Esophagus muscularis mucosa (tissue), 4 donors: ENCODE measurements around the gene MLKL. TPM values are rescaled to one million over a fixed set of nuclear protein-coding genes. Genes with fewer than 3 reads are reported as not detected.
A peak's percentile ranks its signal among the peaks of the same experiment; 100 is the strongest.

Experiments
- DNase-seq: peaks from one replicate; pipeline ENCODE4 v3.0.0-alpha.2; 2017; ENCODE audit errors: extremely low spot score
- H3K27ac ChIP-seq, 4 donors: fragments of 200-600 bp; sonication (generic); replicated peaks in 1 of 4; 1 replicate in 3 of 4; 2 replicates in 1 of 4; pipeline ENCODE4 v1.5.1; 2016 to 2019; ENCODE audit warnings: mild to moderate bottlenecking in 1 of 4
- H3K27me3 ChIP-seq, 4 donors: fragments of 200-600 bp; sonication (generic); one replicate each; pipeline versions ENCODE4 v1.5.1 to v1.6.0; 2016 to 2019
- H3K36me3 ChIP-seq, 4 donors: fragments of 200-600 bp; sonication (generic); one replicate each; pipeline ENCODE4 v1.5.1; 2016 to 2019
- H3K4me1 ChIP-seq, 4 donors: fragments of 200-600 bp; sonication (generic); one replicate each; pipeline ENCODE4 v1.5.1; 2016 to 2019
- H3K4me3 ChIP-seq, 4 donors: fragments of 200-600 bp; sonication (generic); 1 replicate in 2 of 4; 2 replicates in 2 of 4; pipeline ENCODE4 v1.5.1; 2016 to 2019; ENCODE audit warnings: mild to moderate bottlenecking in 4 of 4, moderate library complexity in 1 of 4
- H3K9me3 ChIP-seq, 4 donors: fragments of 200-600 bp; sonication (generic); 1 replicate in 3 of 4; 2 replicates in 1 of 4; pipeline ENCODE4 v1.5.1; 2016 to 2019
- CTCF ChIP-seq, 3 experiments: fragments of 200-600 bp in 2 of 3; fragments of 450-650 bp in 1 of 3; sonication (generic) in 2 of 3; IDR thresholded peaks; one replicate each; pipeline ENCODE4 v1.5.1; 2017 to 2019; ENCODE audit warnings: antibody characterized with exemption in 3 of 3, mild to moderate bottlenecking in 2 of 3, moderate library complexity in 1 of 3
- EP300 ChIP-seq: sonication (generic); formaldehyde crosslinking; IDR thresholded peaks from one replicate; pipeline ENCODE4 v1.6.1; 2017; ENCODE audit warnings: antibody characterized with exemption
- POLR2A ChIP-seq: fragments of 450-650 bp; IDR thresholded peaks from one replicate; pipeline ENCODE4 v1.6.1; 2017; ENCODE audit warnings: antibody characterized with exemption, moderate library complexity, mild to moderate bottlenecking, low read depth
- POLR2AphosphoS5 ChIP-seq, 2 donors: sonication (generic); formaldehyde crosslinking; IDR thresholded peaks; one replicate each; pipeline ENCODE4 v1.6.1; 2017; ENCODE audit warnings: antibody characterized with exemption in 2 of 2
- WGBS: methylation state at CpG from one replicate; pipeline ENCODE4 v1.1.5; 2018; 5-methylcytosine and 5-hydroxymethylcytosine counted together
- intact Hi-C: fragments of 100-400 bp; cut with DNase I; formaldehyde crosslinking; loops from one replicate; pipeline ENCODE4 v1.15.1; 2023
- total RNA-seq, 4 donors: library from RNA; depleted of rRNA; stranded (reverse); fragments of >200 nt; gene quantifications; one replicate each; pipeline versions ENCODE4 v1.1.0 to v1.2.1, GENCODE V29; 2016

Gene MLKL
- total RNA-seq, 4 donors from 2014 or later, result 5.8 to 19.9 (median 7.3) TPM

DNA sequence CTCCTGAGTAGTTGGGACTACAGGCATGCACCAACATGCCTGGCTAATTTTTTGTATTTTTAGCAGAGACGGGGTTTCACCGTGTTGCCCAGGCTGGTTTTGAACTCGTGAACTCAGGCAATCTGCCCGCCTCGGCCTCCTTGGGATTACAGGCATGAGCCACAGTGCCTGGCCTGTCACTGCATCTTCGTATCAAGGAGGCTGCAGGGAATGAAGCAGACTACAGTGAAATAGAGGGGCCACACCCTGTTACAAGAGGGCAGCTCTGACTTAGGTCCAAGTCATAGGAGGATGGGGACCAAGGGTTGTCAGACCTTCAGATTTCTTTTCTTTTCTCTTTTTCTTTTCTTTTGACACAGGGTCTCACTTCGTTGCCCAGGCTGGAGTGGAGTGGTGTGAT lies 45.3 kb upstream of the MLKL start:
- peaks cover 0 to 8% (median 0%) of the 10 kb centered on the region in 4 donors for H3K27me3 ChIP-seq
- no peak overlapping the region for H3K4me3 ChIP-seq
- H3K4me1 ChIP-seq, result peaks cover 0 to 17% (median 13%) of the 10 kb centered on the region in 4 donors
- TF ChIP-seq EP300, result no peak
- no peak for TF ChIP-seq POLR2A
- TF ChIP-seq POLR2AphosphoS5 (IDR thresholded peaks at IDR 0.05), result no peak
- TF ChIP-seq CTCF (IDR thresholded peaks at IDR 0.05), result no peak
- H3K9me3 ChIP-seq, result no peaks in the 10 kb centered on the region
- intact Hi-C loops, result no loop called here
- H3K36me3 ChIP-seq, result no peaks in the 10 kb centered on the region
- no peak overlapping the region for H3K27ac ChIP-seq
- no peak for DNase-seq
- WGBS, result 87% methylated on average over 7 of the region's 7 CpGs

DNA sequence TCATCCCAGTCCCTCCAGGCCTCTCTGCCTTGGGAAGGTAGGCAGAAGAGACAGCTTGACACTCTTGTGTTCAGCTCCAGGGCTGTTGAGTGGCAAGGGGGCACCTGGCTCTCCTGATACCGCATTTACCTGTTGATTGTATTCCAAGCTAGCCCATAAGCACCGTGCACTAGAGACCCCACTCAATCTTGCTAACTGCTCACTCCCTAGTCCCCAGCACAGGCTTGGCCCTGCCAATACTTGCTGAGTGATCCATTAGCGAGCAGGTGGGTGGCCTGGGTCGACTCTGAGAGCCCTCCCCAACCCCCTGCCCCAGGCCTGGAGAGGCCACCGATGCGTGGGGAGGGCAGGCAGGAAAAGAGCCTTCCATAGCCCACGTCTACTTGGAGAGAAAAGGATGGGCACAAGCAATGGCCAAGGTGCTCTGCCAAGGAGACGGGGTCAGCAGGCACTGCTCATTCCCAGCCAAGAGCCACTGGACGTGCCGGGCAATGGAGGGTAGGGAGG lies 44.5 kb upstream of the MLKL start:
- H3K4me3 ChIP-seq, result no peak overlapping the region
- WGBS, result 85% methylated on average over 10 of the region's 10 CpGs
- DNase-seq, result no peak
- H3K9me3 ChIP-seq, result no peaks in the 10 kb centered on the region
- intact Hi-C loops, result no loop called here
- TF ChIP-seq POLR2AphosphoS5 (IDR thresholded peaks at IDR 0.05) (no peak), CTCF (IDR thresholded peaks at IDR 0.05) (no peak), EP300 (no peak), POLR2A (no peak)
- no peaks in the 10 kb centered on the region for H3K36me3 ChIP-seq
- peaks cover 0 to 17% (median 13%) of the 10 kb centered on the region in 4 donors for H3K4me1 ChIP-seq
- no peak overlapping the region for H3K27ac ChIP-seq
- peaks cover 0 to 11% (median 0%) of the 10 kb centered on the region in 4 donors for H3K27me3 ChIP-seq

DNA sequence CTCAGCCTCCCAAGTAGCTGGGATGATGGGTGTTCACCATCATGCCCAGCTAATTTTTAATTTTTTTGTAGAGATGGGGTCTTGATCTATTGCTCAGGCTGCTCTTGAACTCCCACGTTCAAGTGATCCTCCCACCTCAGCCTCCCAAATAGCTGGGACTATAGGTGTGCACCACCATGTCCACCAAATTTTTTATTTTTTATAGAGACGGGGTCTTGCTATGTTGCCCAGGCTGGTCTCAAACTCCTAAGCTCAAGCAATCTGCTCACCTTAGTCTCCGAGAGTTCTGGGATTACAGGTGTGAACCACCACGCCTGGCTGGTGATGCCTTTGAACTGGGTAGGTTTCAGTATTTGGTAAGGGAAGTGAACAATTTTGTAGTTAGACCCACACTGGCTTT lies 43.9 kb upstream of the MLKL start:
- H3K9me3 ChIP-seq, result no peaks in the 10 kb centered on the region
- H3K4me3 ChIP-seq, result no peak overlapping the region
- WGBS, result 100% methylated on average over 4 of the region's 4 CpGs
- H3K27me3 ChIP-seq, result peaks cover 0 to 11% (median 0%) of the 10 kb centered on the region in 4 donors
- intact Hi-C loops, result no loop called here
- peaks cover 0 to 17% (median 13%) of the 10 kb centered on the region in 4 donors for H3K4me1 ChIP-seq
- TF ChIP-seq POLR2AphosphoS5 (IDR thresholded peaks at IDR 0.05) (no peak), POLR2A (no peak), CTCF (IDR thresholded peaks at IDR 0.05) (no peak), EP300 (no peak)
- DNase-seq, result no peak
- no peaks in the 10 kb centered on the region for H3K36me3 ChIP-seq
- no peak overlapping the region for H3K27ac ChIP-seq

DNA sequence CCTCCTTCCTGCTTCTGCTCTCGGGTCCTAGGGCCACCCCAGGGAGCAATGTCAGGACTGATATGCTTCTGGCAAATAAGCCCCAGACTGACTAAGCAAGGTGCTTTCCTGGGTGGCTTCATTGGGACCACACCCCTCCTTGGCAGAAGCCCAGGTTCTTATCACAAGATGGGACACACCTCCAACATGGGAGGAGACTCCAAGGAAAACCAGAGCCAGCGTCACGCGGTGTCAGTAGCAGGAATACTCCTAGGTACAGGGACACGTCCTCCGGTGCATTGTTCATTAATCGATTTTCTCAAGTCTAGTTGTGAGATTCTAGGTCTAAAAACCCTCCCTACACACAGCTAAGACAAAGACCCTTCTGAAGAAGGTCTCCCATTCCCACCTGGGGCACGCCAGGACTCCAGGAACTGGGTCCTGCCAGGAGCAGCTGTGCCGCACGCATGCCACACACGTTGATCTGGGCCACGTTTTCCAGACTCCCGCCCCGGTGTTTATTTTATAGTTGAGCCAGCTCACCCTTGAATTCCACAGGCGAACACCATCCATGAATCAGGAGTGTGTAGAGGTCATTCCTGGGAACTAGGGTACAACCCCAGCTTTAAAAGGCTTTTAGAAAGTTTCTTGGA lies 43.1 kb upstream of the MLKL start:
- H3K36me3 ChIP-seq, result no peaks in the 10 kb centered on the region
- no peak overlapping the region for H3K4me3 ChIP-seq
- intact Hi-C loops, result no loop called here
- no peaks in the 10 kb centered on the region for H3K9me3 ChIP-seq
- TF ChIP-seq POLR2AphosphoS5 (IDR thresholded peaks at IDR 0.05) (peak; percentile 5 to 11), POLR2A (no peak), EP300 (no peak)
- peaks cover 0 to 13% (median 0%) of the 10 kb centered on the region in 4 donors for H3K27me3 ChIP-seq
- DNase-seq, result no peak
- H3K4me1 ChIP-seq, result peaks cover 0 to 17% (median 13%) of the 10 kb centered on the region in 4 donors
- 35% methylated on average over 15 of the region's 15 CpGs for WGBS
- H3K27ac ChIP-seq, result no peak overlapping the region

GRCh38 chr16:74743045-74743667 lies 42.5 kb upstream of the MLKL start:
- peaks cover 0 to 17% (median 13%) of the 10 kb centered on the region in 4 donors for H3K4me1 ChIP-seq
- no peak overlapping the region for H3K27ac ChIP-seq
- H3K36me3 ChIP-seq, result no peaks in the 10 kb centered on the region
- intact Hi-C loops, result no loop called here
- DNase-seq, result no peak
- no peak for TF ChIP-seq CTCF (IDR thresholded peaks at IDR 0.05)
- no peak for TF ChIP-seq EP300
- TF ChIP-seq POLR2AphosphoS5 (IDR thresholded peaks at IDR 0.05), result no peak
- TF ChIP-seq POLR2A, result no peak
- H3K9me3 ChIP-seq, result no peaks in the 10 kb centered on the region
- WGBS, result 59% methylated on average over 7 of the region's 8 CpGs
- peaks cover 0 to 17% (median 0%) of the 10 kb centered on the region in 4 donors for H3K27me3 ChIP-seq
- no peak overlapping the region for H3K4me3 ChIP-seq
